Measurements from ENCODE around the gene ACVR2A. TPM values are rescaled to one million over a fixed set of nuclear protein-coding genes. Genes with fewer than 3 reads are reported as not detected.

The ACVR2A gene
- total RNA-seq, 4 donors from 2014 or later = 10.1 to 27.5 (median 15.1) TPM

GRCh38 chr2:147933931-147934330 is 89.1 kb downstream of the ACVR2A start:
- Histone ChIP-seq H3K36me3 (peaks cover 0 to 76% (median 5%) of the 10 kb centered on the region in 3 donors), H3K9me3 (no peaks in the 10 kb centered on the region), H3K27me3 (no peaks in the 10 kb centered on the region), H3K27ac (no peak overlapping the region), H3K4me3 (no peak overlapping the region), H3K4me1 (no peaks in the 10 kb centered on the region)
- no peak for TF ChIP-seq CTCF (IDR thresholded peaks at IDR 0.05)
- TF ChIP-seq POLR2A (IDR thresholded peaks at IDR 0.05) = no peak
- intact Hi-C loops (cut with DNase I) = loop anchor here (10.0 kb wide), 1 partner anchor 1051 kb away; no protein-coding TSS in a partner anchor
- no peak for DNase-seq

GRCh38 chr2:147934881-147935620 is 90.2 kb downstream of the ACVR2A start:
- TF ChIP-seq CTCF (IDR thresholded peaks at IDR 0.05) (no peak), POLR2A (IDR thresholded peaks at IDR 0.05) (no peak)
- no peak overlapping the region for H3K27ac ChIP-seq
- no peak overlapping the region for H3K4me3 ChIP-seq
- no peaks in the 10 kb centered on the region for H3K9me3 ChIP-seq
- no peak for DNase-seq
- peaks cover 0 to 67% (median 5%) of the 10 kb centered on the region in 3 donors for H3K36me3 ChIP-seq
- WGBS, 2 donors = 75 to 84% methylated on average over 1 of the region's 1 CpG
- H3K27me3 ChIP-seq = no peaks in the 10 kb centered on the region
- intact Hi-C loops (cut with DNase I) = loop anchor here (5.0 to 10.0 kb wide), 2 partner anchors 572 to 1050 kb away; no protein-coding TSS in a partner anchor
- H3K4me1 ChIP-seq = peaks cover 0 to 6% (median 0%) of the 10 kb centered on the region in 3 donors

DNA sequence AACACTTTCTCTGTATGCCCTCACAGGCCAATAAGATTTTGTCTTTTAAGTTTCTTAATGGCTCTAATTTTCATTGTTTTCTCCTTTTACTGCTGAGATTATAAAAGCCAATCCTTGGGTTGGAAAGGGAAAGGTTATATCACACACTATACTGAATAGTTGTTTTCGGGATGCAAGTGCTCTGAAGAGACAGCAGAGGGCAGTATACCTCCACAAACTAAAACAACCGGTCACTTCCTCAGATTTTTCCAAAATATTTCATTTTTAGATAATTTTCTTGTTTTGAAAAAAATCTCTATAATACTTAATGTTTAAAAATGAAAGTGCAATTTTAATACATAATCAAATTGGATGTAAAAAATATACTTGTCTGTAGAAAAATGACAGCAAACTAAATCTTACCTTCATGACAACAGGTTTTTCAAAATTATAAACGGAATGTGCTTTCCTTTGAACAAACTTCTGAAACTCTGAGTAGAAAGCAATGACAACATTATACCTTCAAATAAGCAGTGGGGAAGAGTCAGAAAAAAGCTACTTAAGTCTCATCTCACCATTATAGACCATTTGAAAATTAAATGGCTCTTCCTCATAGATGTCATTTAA is 93.0 kb downstream of the ACVR2A start:
- H3K27me3 ChIP-seq = no peaks in the 10 kb centered on the region
- intact Hi-C loops (cut with DNase I) = loop anchor here (5.0 to 10.0 kb wide), 2 partner anchors 569 to 1047 kb away; no protein-coding TSS in a partner anchor
- TF ChIP-seq CTCF (IDR thresholded peaks at IDR 0.05) = peak; percentile 54 to 89 (median 84)
- TF ChIP-seq POLR2A (IDR thresholded peaks at IDR 0.05) = no peak
- no peak for DNase-seq
- H3K27ac ChIP-seq = no peak overlapping the region
- WGBS, 2 donors = 35 to 36% methylated on average over 3 of the region's 3 CpGs
- H3K36me3 ChIP-seq = peaks cover 0 to 64% (median 5%) of the 10 kb centered on the region in 3 donors
- H3K9me3 ChIP-seq = no peaks in the 10 kb centered on the region
- H3K4me1 ChIP-seq = peaks cover 0 to 6% (median 0%) of the 10 kb centered on the region in 3 donors
- no peak overlapping the region for H3K4me3 ChIP-seq

DNA sequence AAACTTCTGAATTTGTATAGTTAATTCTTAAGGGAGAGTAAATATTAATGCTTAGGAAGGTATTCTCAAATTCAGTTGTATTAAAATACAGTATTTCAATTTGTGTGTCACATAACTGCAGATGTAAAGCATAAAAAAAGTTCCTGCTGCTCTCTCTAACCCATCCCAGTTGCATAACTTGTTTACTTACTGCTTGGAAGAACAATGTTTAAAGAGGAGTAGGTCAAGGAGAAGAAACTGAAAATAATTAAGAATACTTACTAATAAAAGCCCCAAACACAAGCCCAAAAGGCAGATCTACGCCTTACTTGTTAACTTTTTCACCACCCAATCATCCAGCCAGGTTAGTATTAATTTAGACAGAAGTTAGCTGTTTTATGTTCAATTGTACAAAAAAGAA is 94.5 kb downstream of the ACVR2A start:
- Histone ChIP-seq H3K27ac (no peak overlapping the region), H3K4me1 (peaks cover 0 to 6% (median 0%) of the 10 kb centered on the region in 3 donors), H3K36me3 (peaks cover 0 to 61% (median 5%) of the 10 kb centered on the region in 3 donors), H3K4me3 (no peak overlapping the region), H3K9me3 (no peaks in the 10 kb centered on the region), H3K27me3 (no peaks in the 10 kb centered on the region)
- no peak for DNase-seq
- WGBS, 2 donors = 81 to 88% methylated on average over 1 of the region's 1 CpG
- TF ChIP-seq POLR2A (IDR thresholded peaks at IDR 0.05) = no peak
- no peak for TF ChIP-seq CTCF (IDR thresholded peaks at IDR 0.05)
- intact Hi-C loops (cut with DNase I) = loop anchor here (5.0 to 10.0 kb wide), 2 partner anchors 568 to 1045 kb away; no protein-coding TSS in a partner anchor

DNA sequence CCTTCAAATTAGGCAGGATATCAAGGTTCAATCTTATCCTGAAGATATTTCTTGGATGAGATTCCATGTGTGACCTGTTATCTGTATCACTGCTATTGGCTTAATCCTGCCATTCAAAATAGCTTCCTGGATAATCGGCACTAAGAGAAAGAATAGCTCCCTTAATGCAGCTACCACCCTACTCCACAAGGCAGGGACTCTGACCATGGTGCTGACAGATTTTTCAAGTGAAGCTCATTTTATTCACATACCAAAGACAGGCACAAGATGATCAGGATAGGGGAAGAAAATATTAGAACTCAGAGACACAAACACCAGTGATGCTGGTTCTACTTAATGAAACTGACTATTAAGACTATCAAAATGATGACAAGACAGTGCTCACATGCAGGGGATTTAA is 100.8 kb downstream of the ACVR2A start:
- DNase-seq = no peak

More for the DNA sequence above, 100.8 kb downstream of the ACVR2A start:
- no peaks in the 10 kb centered on the region for H3K4me1 ChIP-seq
- 25 to 42% methylated on average over 1 of the region's 1 CpG for WGBS, 2 donors
- H3K36me3 ChIP-seq = peaks cover 0 to 44% (median 0%) of the 10 kb centered on the region in 3 donors
- intact Hi-C loops (cut with DNase I) = no loop called here
- no peaks in the 10 kb centered on the region for H3K27me3 ChIP-seq
- no peak overlapping the region for H3K4me3 ChIP-seq
- no peak for TF ChIP-seq CTCF (IDR thresholded peaks at IDR 0.05)
- TF ChIP-seq POLR2A (IDR thresholded peaks at IDR 0.05) = no peak
- no peak overlapping the region for H3K27ac ChIP-seq
- no peaks in the 10 kb centered on the region for H3K9me3 ChIP-seq

Data from esophagus squamous epithelium (tissue), 5 donors.